Measurements from ENCODE around the gene CELSR1.

Gene CELSR1

GRCh38 chr22:46377525-46378425 lies 159.6 kb downstream of the CELSR1 start:
- H3K36me3 ChIP-seq (ENCODE audit: control insufficient read depth, low read length) = no peaks in the 10 kb centered on the region
- TF ChIP-seq EZH2phosphoT487 (IDR thresholded peaks at IDR 0.05; ENCODE audit: borderline replicate concordance, low read length) = no peak
- no peak for TF ChIP-seq CTCF (IDR thresholded peaks at IDR 0.05; ENCODE audit: low read depth, low read length, poor library complexity, severe bottlenecking)
- no peak overlapping the region for H3K4me3 ChIP-seq (ENCODE audit: low read length)
- H3K79me2 ChIP-seq (ENCODE audit: control insufficient read depth, low read length) = no peaks in the 10 kb centered on the region
- no peaks in the 10 kb centered on the region for H3K27me3 ChIP-seq (ENCODE audit: control insufficient read depth, low read length)
- H3K4me2 ChIP-seq (ENCODE audit: low read length) = no peak overlapping the region
- peaks cover 8% of the 10 kb centered on the region; the same call in 1 of the 2 replicates for H3K9me3 ChIP-seq (ENCODE audit: control insufficient read depth, insufficient read depth, low read length)
- H3K4me1 ChIP-seq (ENCODE audit: control insufficient read depth, low read length) = no peaks in the 10 kb centered on the region
- H3K9me2 ChIP-seq (replicated peaks; ENCODE audit: control insufficient read depth, low read length) = no peaks in the 10 kb centered on the region
- H4K20me1 ChIP-seq (ENCODE audit: control insufficient read depth, insufficient read depth, low read depth, low read length) = no peaks in the 10 kb centered on the region
- H3K27ac ChIP-seq (ENCODE audit: low read depth, low read length) = no peak overlapping the region
- H3F3A ChIP-seq (ENCODE audit: control insufficient read depth, insufficient read depth) = no peaks in the 10 kb centered on the region

DNA sequence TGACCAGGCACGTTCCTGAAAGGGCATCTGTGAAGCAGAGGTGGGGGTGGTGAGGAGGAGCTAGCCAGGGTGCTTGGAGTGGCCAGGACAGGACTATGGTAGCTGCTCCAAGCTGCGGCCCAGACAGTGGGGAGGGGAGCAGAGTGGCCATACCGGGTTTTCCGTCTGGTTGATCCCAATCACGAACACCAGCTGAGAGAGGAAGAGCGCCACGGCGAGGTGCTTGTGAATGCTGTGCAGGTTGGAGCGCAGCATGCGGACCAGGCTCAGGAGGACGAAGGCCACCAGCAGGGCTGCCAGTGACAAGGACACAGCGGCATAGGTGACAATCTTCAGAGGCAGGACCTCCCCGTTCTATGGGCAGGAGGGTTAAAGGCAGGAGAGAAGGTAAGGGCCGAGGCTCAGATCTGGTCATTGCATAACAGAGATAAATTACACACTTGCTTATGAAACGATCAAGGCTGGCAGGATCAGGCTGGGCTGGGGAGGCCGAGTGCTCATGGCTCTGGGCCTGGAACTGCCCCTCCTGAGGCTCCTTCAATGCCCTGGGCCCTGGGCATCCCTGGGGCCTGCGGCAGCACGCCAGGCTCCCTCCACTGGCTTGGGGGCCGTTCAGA lies 160.4 kb downstream of the CELSR1 start:
- H3K4me1 ChIP-seq (ENCODE audit: control insufficient read depth, low read length) = no peaks in the 10 kb centered on the region
- peaks cover 8% of the 10 kb centered on the region; the same call in 1 of the 2 replicates for H3K9me3 ChIP-seq (ENCODE audit: control insufficient read depth, insufficient read depth, low read length)
- H3K27ac ChIP-seq (ENCODE audit: low read depth, low read length) = no peak overlapping the region
- no peaks in the 10 kb centered on the region for H3K27me3 ChIP-seq (ENCODE audit: control insufficient read depth, low read length)
- no peaks in the 10 kb centered on the region for H3K36me3 ChIP-seq (ENCODE audit: control insufficient read depth, low read length)
- no peak for TF ChIP-seq CTCF (IDR thresholded peaks at IDR 0.05; ENCODE audit: low read depth, low read length, poor library complexity, severe bottlenecking)
- TF ChIP-seq EZH2phosphoT487 (IDR thresholded peaks at IDR 0.05; ENCODE audit: borderline replicate concordance, low read length) = no peak
- H3K9me2 ChIP-seq (replicated peaks; ENCODE audit: control insufficient read depth, low read length) = no peaks in the 10 kb centered on the region
- no peaks in the 10 kb centered on the region for H3K79me2 ChIP-seq (ENCODE audit: control insufficient read depth, low read length)
- H3K4me2 ChIP-seq (ENCODE audit: low read length) = no peak overlapping the region
- H4K20me1 ChIP-seq (ENCODE audit: control insufficient read depth, insufficient read depth, low read depth, low read length) = no peaks in the 10 kb centered on the region
- H3F3A ChIP-seq (ENCODE audit: control insufficient read depth, insufficient read depth) = no peaks in the 10 kb centered on the region
- H3K4me3 ChIP-seq (ENCODE audit: low read length) = no peak overlapping the region

DNA sequence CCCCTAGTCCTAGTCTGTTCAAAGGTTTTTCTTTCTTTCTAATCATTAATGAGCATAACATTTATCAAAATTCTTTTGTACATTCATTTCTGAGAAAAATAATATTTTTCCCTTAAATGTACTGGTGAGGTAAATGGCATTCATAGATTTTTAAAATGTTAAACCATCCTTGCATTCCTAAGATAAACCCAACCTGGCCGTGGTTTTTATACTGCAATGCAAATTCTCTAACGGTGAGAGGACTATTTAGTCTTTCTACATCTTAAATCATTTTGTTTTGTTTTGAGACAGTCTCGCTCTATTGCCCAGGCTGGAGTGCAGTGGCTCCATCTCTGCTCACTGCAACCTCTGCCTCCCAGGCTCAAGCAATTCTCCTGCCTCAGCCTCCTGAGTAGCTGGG lies 161.3 kb downstream of the CELSR1 start:
- Histone ChIP-seq H3K4me2 (ENCODE audit: low read length) (no peak overlapping the region), H3K9me2 (replicated peaks; ENCODE audit: control insufficient read depth, low read length) (no peaks in the 10 kb centered on the region), H3K36me3 (ENCODE audit: control insufficient read depth, low read length) (no peaks in the 10 kb centered on the region), H3K4me1 (ENCODE audit: control insufficient read depth, low read length) (no peaks in the 10 kb centered on the region), H3K27ac (ENCODE audit: low read depth, low read length) (no peak overlapping the region), H3K27me3 (ENCODE audit: control insufficient read depth, low read length) (no peaks in the 10 kb centered on the region), H3K79me2 (ENCODE audit: control insufficient read depth, low read length) (no peaks in the 10 kb centered on the region), H3F3A (ENCODE audit: control insufficient read depth, insufficient read depth) (no peaks in the 10 kb centered on the region), H4K20me1 (ENCODE audit: control insufficient read depth, insufficient read depth, low read depth, low read length) (no peaks in the 10 kb centered on the region), H3K9me3 (ENCODE audit: control insufficient read depth, insufficient read depth, low read length) (peaks cover 8% of the 10 kb centered on the region; the same call in 1 of the 2 replicates), H3K4me3 (ENCODE audit: low read length) (no peak overlapping the region)
- TF ChIP-seq EZH2phosphoT487 (IDR thresholded peaks at IDR 0.05; ENCODE audit: borderline replicate concordance, low read length) = no peak

Measured in DOHH2 (cell line).